GM21825 (cell line): ENCODE results near the gene IQCC.
"Not testable (repeated sequence)": the region's sequence is repeated elsewhere in the genome, so short reads cannot be mapped to it uniquely, and the experiment has no call there.

Experiments used
- ATAC-seq: cut with Tn5 transposase; IDR thresholded peaks from one replicate; pipeline ENCODE4 v1.9.1; 2021; ENCODE audit warnings: mild to moderate bottlenecking, moderate library complexity; ENCODE audit not compliant: unreplicated experiment

Gene IQCC

DNA sequence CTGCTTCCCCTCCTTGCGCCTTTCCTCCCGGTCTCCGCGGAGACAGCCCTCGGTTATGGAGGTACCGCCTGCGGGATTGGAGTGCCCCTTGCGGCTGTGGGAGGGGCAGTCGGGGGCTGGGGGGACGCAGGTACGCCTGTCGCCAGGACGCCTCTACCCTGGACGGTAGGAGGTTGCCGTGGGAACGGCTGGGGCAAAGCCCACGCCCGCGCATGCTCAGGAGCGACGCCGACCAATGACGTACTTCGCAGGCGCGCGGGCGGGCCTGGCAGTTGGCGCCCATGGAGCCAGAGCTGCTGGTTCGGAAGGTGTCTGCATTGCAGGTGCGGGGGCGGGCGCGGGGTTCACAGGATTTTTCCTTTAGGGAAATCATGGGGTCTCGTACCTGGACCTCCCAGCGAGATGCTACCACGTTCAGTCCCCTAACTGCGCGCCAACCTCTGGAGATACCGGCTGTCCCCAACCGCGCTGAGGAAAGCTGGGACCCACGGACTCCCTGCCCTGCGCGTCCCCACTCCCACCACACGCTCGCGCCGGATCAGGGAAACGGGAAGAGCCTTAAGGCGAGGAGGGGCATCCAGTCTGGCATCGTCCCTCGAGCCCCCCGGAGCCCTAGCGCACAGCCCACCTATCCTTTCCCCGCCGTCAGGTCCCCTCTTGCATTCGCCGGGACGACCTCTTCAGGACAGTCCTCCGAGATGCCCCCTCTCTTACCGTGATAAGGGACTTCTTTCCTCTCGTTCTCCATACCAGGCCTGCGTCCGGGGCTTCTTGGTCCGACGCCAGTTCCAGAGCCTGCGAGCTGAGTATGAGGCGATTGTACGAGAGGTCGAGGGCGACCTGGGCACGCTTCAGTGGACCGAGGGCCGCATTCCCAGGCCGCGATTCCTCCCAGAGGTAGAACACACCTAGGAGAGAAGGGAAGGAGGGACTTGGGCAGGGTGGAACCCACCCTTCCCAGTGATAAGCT is at the start of gene IQCC:
Gene IQCC, plus strand, starts transcription at position 271 of the 970 bp plus-strand sequence. Its CDS starts 11 bp downstream, at position 282.
- peak; percentile 37 for ATAC-seq

DNA sequence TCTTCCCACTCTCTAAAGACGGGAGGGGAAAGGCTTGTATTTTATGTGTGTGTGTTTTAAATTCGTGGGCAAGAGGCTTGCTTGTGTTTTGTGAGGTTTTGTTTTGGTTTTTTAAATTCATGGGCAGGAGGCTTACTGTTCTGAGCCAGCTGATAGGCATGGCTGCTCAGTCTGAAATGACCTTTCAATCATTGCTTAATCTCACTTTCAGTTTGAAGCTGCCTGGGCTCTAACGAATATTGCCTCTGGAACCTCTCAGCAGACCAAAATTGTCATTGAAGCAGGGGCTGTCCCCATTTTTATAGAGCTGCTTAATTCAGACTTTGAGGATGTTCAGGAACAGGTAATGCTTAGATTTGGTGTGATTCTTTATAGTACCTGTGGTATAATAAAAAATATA is 46.3 kb upstream of the IQCC start:
- no peak for ATAC-seq

GRCh38 chr1:32163405-32163804 is 42.1 kb upstream of the IQCC start:
- ATAC-seq = no peak

DNA sequence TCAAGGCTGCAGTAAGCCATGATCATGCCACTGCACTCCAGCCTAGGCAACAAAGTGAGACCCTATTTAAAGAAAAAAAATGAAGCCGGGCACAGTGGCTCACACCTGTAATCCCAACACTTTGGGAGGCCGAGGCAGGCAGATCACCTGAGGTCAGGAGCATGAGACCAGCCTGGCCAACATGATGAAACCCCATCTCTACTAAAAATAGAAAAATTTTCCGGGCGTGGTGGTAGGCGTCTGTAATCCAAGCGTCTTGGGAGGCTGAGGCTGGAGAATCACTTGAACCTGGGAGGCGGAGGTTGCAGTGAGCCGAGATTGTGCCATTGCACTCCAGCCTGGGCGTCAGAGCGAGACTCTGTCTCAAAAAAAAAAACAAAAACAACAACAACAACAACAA is 39.8 kb upstream of the IQCC start:
- ATAC-seq = not testable (repeated sequence)

DNA sequence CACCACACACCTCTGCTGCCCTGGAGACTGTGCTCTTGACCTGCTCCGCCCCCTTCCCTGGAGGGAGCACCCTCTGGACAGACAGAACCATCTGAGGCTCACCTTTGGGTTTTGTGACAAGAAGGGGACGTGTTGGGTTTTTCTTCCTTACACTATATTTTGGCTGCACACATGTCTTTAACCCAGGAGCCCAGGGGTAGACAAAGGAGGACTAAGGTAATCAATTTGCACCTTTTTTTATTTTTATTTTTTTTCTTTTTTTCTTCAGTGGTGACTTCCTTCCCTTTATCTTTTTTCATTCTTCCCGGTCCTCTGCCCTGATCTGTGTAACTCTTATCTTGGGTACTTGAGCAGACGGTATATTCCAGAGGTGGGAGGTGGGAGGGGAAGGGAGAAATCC is 34.5 kb upstream of the IQCC start:
- ATAC-seq = no peak

DNA sequence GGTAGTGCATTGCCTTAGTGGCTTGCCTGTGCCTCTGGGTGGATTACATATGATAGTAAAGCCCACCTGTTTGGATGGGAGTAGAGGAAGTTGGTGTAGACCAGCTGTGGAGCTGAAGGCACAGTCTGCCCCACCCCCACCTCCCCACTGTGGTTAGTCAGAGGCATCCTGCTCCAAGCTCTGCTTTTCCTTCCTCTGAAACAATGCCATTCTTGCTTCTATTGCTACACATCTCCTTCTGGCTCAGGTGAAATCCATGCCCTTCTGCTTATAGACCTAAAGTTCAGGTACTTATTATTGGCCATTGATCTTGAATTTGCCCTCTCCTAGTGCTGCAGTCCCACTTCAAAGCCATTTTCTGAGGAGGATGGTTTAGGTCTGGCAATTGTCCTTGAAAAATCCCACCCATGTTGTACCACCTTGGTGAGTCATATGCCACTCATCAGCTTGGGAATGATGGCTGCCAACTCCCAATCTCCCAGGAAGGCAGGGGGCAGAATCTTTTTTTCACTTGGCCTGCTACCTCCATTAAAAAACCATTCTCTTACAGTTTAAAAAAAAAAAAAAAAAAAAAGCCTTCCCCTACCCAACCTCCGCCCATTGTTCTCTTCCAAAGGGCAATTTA is 32.7 kb upstream of the IQCC start:
- no peak for ATAC-seq

GRCh38 chr1:32178380-32179192 is 26.9 kb upstream of the IQCC start:
- ATAC-seq = no peak

GRCh38 chr1:32179193-32179442 is 26.4 kb upstream of the IQCC start:
- ATAC-seq = peak; percentile 7

DNA sequence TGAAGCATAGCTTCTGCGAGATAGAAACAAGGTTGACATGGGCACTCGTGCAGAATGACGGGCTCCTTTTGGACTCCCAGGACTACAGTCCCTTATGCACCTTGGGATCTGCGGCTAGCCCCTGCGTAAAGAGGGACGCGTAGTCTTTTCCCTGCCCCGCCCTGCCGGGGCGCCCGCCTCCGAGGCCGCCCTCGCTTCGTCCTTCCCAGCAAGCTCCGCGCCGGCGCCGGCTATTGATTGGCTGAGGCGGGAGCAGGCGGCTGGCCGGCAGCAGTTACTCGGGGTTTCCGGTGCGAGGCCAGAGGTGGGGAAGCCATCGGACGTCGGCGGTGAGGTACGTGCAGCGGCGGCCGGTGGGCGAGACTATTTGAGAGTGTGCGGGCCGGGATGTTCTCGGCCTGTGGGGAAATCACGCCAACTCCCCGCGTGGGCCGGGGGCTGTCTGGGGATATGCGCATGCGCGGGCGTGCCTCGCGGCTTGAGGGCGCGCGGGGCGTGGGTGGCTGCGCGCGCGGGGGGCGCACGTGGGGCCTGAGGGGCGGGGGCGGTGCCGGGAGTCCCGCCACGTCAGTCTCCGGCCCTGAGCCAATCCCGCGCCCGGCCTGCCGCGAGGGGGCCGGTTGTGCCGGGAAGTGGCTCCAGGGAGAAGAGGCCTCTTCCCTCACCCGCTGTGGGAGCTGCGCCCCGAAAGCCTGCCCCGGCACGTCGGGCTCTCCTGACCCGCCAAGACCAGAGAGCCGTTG is 25.9 kb upstream of the IQCC start, which contains the start of gene TXLNA:
Gene TXLNA, plus strand, starts transcription at position 233 of the 743 bp plus-strand sequence. CDS start 671 bp downstream, outside the sequence.
- ATAC-seq = peak; percentile 81

DNA sequence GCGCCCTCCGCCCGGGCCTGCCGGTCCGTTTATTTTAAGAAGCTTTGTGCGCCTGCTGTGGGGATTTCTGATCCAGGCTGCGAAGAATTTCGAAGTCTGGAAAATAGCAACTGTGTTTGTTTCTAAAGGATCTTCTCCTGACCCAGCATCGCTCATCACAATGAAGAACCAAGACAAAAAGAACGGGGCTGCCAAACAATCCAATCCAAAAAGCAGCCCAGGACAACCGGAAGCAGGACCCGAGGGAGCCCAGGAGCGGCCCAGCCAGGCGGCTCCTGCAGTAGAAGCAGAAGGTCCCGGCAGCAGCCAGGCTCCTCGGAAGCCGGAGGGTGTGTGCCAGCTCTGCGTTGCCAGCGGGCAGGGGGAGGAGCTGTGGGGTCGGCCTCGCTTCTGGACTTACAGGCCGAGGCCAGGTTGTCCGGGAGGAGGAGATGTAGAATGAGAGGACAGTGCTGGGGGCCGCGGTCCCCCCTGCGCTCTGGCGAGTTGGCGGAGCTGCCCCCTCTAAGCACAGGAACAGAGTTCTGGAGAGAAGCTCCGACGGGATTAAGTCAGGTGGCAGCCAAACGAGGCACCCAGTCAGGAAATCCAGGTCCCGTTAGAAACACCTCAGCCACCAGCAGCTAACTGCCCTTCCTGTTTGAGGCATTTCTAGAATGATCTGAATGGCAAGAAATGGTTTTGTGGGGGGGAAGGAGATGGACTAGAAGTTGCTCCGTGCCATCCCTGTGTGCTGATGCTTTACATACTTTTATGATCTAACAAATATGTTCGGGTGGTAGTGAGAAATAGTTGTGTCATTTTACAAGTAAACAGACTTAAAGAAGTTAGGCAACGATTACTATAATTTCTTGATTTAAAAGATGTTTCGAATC is 25.0 kb upstream of the IQCC start:
- ATAC-seq = no peak

DNA sequence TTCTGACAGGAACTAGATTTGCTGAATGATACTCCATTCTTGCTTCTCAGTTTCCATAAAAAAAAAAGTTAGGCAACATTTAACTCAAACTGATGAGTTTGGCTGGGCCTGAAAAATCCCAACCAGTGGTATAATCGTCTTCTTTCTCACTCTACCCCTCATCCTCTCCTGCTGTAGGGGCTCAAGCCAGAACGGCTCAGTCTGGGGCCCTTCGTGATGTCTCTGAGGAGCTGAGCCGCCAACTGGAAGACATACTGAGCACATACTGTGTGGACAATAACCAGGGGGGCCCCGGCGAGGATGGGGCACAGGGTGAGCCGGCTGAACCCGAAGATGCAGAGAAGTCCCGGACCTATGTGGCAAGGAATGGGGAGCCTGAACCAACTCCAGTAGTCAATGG is 24.4 kb upstream of the IQCC start:
- ATAC-seq = no peak

- no peak for ATAC-seq
These were observed 23.9 kb upstream of the IQCC start for GRCh38 chr1:32181563-32181962.

GRCh38 chr1:32182060-32182459 is 23.4 kb upstream of the IQCC start:
- no peak for ATAC-seq

DNA sequence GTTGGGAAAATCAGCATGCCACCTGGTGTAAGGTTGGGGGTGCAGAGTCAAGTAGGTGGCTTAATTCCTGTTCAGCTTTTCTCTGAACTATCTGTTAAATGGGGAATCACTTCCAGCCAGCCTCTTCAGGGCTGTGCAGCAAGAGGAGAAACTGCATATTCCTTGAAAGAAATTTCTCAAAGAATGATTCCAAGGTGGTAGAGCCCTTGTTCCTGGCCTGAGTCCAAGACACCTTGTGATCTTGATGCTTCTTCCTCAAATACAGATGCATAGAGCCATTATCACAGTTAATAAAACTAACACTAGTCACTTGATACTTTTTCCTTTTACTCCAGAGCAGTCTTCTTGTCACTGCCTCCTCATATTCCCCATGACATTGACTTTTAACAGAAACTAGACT is 20.8 kb upstream of the IQCC start:
- ATAC-seq = no peak

GRCh38 chr1:32186077-32186476 is 19.4 kb upstream of the IQCC start:
- ATAC-seq = no peak

DNA sequence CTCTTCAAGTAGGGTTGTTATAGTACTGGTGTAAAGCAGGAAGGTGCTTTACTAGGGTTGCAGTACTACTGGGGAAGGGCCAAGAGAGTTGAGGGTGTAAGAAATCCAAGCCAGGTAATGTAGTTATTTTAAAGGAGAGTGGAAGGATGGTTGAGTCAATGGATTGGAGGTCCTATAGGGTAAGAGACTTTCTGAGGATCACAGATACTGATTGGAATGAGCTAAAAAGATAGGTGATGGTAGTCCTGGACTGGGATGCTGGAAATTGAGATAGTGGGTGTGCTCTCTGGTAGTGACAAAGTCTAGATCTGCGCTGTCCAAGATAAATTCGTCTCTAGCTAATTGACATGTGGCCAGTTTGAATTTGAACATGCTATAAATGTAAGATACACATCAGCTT is 19.0 kb upstream of the IQCC start:
- ATAC-seq = no peak

DNA sequence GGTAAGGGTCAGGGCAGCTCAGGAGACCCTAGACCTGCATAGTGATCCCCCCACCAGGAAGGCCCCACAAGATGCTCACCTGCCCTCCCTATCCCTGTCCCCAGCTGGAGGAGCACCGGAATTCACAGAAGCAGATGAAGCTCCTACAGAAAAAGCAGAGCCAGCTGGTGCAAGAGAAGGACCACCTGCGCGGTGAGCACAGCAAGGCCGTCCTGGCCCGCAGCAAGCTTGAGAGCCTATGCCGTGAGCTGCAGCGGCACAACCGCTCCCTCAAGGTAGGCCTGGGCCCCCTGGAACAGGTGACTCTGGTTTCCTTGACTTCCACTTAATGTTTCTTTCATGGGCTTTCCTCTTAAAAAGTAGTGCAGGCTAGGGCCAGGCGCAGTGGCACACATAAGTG is 17.6 kb upstream of the IQCC start:
- ATAC-seq = no peak

DNA sequence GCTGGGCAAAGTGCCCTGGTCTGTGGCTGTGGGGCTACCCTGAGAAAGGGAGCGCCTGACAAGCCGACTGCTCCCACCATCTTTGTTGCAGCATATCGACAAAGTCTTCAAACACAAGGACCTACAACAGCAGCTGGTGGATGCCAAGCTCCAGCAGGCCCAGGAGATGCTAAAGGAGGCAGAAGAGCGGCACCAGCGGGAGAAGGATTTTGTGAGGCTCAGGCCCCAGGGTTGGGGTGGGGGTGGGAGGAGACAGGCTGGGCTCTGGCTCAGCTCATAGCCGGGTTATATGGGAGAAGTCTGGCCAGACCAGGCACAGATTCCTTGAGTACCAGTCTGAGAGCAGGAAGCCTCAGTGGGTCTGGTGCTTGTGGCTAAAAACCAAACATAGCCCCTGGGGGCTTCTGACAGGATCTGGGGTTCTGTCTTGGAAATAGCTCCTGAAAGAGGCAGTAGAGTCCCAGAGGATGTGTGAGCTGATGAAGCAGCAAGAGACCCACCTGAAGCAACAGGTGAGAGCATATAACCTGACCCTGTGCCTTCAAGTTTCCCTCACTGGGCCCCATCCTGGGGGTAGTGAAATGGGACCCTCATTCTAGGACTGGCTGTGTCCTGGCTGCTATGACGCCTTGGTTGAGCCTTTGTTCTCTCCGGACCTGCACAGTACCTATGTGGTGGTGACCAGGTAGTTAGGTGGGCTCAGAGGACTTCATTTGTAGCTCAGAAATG is 13.1 kb upstream of the IQCC start:
- no peak for ATAC-seq

- ATAC-seq = no peak
These were observed 10.5 kb upstream of the IQCC start for GRCh38 chr1:32194984-32195383.
